ENCODE results near the gene MOB3A.

DNA sequence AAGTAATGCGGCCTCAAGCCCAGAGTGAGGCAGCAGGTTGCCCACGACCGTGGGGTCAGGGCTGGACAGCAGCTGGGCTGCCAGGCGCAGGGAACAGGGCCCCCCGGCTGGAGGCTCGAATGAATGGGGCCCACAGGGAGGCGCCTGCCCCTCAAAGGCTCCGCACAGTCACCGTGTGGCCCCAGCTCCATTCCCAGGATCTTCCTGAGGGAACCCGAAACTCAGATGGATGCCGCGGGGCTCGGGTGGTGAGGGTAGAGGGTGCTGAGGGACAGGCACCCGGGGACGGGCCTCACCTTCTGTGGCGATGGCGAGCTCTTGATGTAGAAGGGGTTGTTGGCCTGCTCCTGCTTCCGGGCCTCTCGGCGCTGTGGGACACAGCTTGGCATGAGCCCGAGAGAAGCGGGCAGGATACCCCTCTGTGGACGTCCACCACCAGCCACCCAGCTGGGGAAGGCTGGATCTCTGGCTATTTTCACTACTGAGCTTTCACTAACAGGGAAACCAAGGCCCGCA is 19.8 kb upstream of the MOB3A start:
- TF ChIP-seq, protein P1, sequence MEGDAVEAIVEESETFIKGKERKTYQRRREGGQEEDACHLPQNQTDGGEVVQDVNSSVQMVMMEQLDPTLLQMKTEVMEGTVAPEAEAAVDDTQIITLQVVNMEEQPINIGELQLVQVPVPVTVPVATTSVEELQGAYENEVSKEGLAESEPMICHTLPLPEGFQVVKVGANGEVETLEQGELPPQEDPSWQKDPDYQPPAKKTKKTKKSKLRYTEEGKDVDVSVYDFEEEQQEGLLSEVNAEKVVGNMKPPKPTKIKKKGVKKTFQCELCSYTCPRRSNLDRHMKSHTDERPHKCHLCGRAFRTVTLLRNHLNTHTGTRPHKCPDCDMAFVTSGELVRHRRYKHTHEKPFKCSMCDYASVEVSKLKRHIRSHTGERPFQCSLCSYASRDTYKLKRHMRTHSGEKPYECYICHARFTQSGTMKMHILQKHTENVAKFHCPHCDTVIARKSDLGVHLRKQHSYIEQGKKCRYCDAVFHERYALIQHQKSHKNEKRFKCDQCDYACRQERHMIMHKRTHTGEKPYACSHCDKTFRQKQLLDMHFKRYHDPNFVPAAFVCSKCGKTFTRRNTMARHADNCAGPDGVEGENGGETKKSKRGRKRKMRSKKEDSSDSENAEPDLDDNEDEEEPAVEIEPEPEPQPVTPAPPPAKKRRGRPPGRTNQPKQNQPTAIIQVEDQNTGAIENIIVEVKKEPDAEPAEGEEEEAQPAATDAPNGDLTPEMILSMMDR (IDR thresholded peaks at IDR 0.05), result no peak
- no peak for TF ChIP-seq ZFX (IDR thresholded peaks at IDR 0.05; ENCODE audit: borderline replicate concordance)

All from 22Rv1 (cell line).